Measurements from ENCODE around the gene TLE5.

TLE5 gene

GRCh38 chr19:3104708-3104983 lies 42.4 kb upstream of the TLE5 start:
- H3K4me3 ChIP-seq (IDR thresholded peaks at IDR 0.05; ENCODE audit: insufficient read depth, low read depth, low read length), result no peak overlapping the region
- H4K20me1 ChIP-seq (ENCODE audit: insufficient read depth), result no peaks in the 10 kb centered on the region
- H3K9ac ChIP-seq, result no peak overlapping the region
- peaks cover 12% of the 10 kb centered on the region; the same call in 1 of the 2 replicates for H3K27me3 ChIP-seq (ENCODE audit: insufficient read depth, low read depth)
- no peak overlapping the region for H3K27ac ChIP-seq
- TF ChIP-seq CTCF (conservative IDR thresholded peaks at IDR 0.05; ENCODE audit: low read depth, low read length), result no peak
- H3K4me2 ChIP-seq, result no peak overlapping the region
- H2AFZ ChIP-seq (ENCODE audit: low read depth), result no peak overlapping the region
- H3K36me3 ChIP-seq (ENCODE audit: insufficient read depth), result no peaks in the 10 kb centered on the region
- no peaks in the 10 kb centered on the region for H3K4me1 ChIP-seq (ENCODE audit: low read depth, poor library complexity, severe bottlenecking)
- no peaks in the 10 kb centered on the region for H3K79me2 ChIP-seq (ENCODE audit: insufficient read depth, low read depth)

- no peak overlapping the region for H3K27ac ChIP-seq
- no peak overlapping the region for H3K4me3 ChIP-seq (IDR thresholded peaks at IDR 0.05; ENCODE audit: insufficient read depth, low read depth, low read length)
- peaks cover 27% of the 10 kb centered on the region; the same call in 1 of the 2 replicates for H3K27me3 ChIP-seq (ENCODE audit: insufficient read depth, low read depth)
- no peaks in the 10 kb centered on the region for H4K20me1 ChIP-seq (ENCODE audit: insufficient read depth)
- H2AFZ ChIP-seq (ENCODE audit: low read depth), result no peak overlapping the region
- H3K79me2 ChIP-seq (ENCODE audit: insufficient read depth, low read depth), result no peaks in the 10 kb centered on the region
- H3K9ac ChIP-seq, result no peak overlapping the region
- H3K4me1 ChIP-seq (ENCODE audit: low read depth, poor library complexity, severe bottlenecking), result peaks cover 7% of the 10 kb centered on the region
- H3K4me2 ChIP-seq, result no peak overlapping the region
- H3K36me3 ChIP-seq (ENCODE audit: insufficient read depth), result no peaks in the 10 kb centered on the region
- TF ChIP-seq CTCF (conservative IDR thresholded peaks at IDR 0.05; ENCODE audit: low read depth, low read length), result no peak
Observed at GRCh38 chr19:3102239-3103140, 40.2 kb upstream of the TLE5 start.

- no peak overlapping the region for H3K4me3 ChIP-seq (IDR thresholded peaks at IDR 0.05; ENCODE audit: insufficient read depth, low read depth, low read length)
- TF ChIP-seq CTCF (conservative IDR thresholded peaks at IDR 0.05; ENCODE audit: low read depth, low read length), result no peak
- H3K9ac ChIP-seq, result no peak overlapping the region
- no peaks in the 10 kb centered on the region for H3K79me2 ChIP-seq (ENCODE audit: insufficient read depth, low read depth)
- no peaks in the 10 kb centered on the region for H3K36me3 ChIP-seq (ENCODE audit: insufficient read depth)
- H2AFZ ChIP-seq (ENCODE audit: low read depth), result no peak overlapping the region
- no peak overlapping the region for H3K27ac ChIP-seq
- peaks cover 7% of the 10 kb centered on the region for H3K4me1 ChIP-seq (ENCODE audit: low read depth, poor library complexity, severe bottlenecking)
- H4K20me1 ChIP-seq (ENCODE audit: insufficient read depth), result no peaks in the 10 kb centered on the region
- H3K27me3 ChIP-seq (ENCODE audit: insufficient read depth, low read depth), result peaks cover 36% of the 10 kb centered on the region; the same call in 1 of the 2 replicates
- H3K4me2 ChIP-seq, result no peak overlapping the region
Observed at GRCh38 chr19:3100747-3101730, 38.7 kb upstream of the TLE5 start.

- Histone ChIP-seq H3K36me3 (ENCODE audit: insufficient read depth) (no peaks in the 10 kb centered on the region), H3K79me2 (ENCODE audit: insufficient read depth, low read depth) (no peaks in the 10 kb centered on the region), H3K27me3 (ENCODE audit: insufficient read depth, low read depth) (peaks cover 42% of the 10 kb centered on the region; the same call in 1 of the 2 replicates), H3K4me3 (IDR thresholded peaks at IDR 0.05; ENCODE audit: insufficient read depth, low read depth, low read length) (no peak overlapping the region), H3K4me1 (ENCODE audit: low read depth, poor library complexity, severe bottlenecking) (peaks cover 7% of the 10 kb centered on the region), H4K20me1 (ENCODE audit: insufficient read depth) (no peaks in the 10 kb centered on the region), H3K27ac (no peak overlapping the region), H2AFZ (ENCODE audit: low read depth) (no peak overlapping the region), H3K9ac (no peak overlapping the region), H3K4me2 (no peak overlapping the region)
- no peak for TF ChIP-seq CTCF (conservative IDR thresholded peaks at IDR 0.05; ENCODE audit: low read depth, low read length)
Observed at GRCh38 chr19:3100331-3100730, 38.0 kb upstream of the TLE5 start.

Data from KMS-11 (cell line).